ENCODE measurements around the gene GP1BA.

Gene GP1BA

DNA sequence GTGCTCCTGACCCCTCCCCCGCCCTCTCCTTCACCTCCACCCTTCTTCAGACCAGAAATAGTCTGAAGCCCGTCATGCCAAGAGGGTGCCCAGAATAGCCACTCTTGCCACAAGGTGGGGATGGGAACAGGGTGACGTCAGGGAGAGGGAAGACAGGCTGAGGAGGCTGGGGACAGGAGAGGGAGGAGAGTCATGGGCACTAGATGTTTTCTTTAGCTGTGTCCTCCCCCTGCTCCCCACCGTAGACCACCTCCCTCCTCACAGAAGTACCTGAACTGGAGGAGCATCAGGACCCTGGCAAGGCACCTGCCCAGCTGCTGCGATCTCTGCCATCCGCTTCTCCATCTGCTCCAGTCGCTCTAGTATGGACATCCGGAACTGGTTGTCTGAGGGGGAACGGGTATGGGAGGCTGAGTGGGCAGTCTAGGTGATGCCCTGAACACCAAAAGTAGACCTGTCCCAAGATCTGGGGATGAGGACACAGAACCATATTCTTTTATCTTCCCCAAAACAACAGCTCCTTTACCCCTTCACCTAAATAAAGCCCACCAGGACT is 42.1 kb downstream of the GP1BA start:
- no peak for DNase-seq (ENCODE audit: low read depth)

DNA sequence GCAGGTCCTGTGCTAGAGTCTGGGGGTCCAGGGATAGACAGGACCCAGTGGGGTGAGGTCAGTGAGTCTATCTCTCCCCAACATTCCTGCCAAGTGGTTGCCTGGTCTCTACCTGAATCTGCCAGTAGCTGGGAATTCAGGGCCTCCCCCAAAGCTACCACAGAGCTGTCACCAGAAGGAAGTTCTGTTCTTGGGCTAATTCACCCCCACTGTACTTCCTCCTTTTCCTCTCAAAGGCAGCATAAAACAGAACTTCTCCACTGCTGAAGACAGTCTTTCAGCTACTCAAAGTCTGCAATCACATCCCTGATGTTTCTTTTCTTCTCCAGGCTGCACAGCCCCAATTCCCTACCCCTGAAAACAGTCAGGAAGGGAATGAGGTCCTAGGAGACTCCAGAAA is 46.6 kb downstream of the GP1BA start:
- DNase-seq (ENCODE audit: low read depth): no peak

DNA sequence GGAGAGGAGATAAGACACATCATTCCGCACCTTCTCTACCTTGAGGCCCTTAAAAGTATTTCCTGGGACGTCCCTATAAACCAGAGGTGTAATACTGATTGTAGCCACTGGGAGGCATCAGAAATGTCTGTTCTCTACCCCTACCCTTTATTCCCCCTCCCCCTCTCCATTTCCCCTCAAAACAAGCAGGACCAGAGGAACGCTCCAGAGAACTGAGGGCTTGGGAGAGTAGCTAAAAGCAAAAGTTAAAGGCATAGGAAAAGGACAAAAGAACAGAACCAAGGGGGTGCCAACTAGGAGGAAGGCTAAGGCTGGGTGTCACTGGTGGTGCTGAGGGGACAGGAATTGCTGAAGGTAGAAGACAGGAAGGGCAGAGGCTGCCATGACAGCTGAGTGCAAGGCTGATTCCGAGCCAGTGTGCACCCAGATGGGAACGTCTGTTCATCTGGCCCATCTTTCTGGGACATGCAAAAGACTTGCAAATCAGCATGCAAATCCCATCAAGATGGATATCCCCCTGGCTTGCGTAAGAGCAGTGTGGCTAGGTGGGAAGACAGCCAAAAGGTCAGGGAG is 48.7 kb downstream of the GP1BA start:
- DNase-seq (ENCODE audit: low read depth): no peak

DNA sequence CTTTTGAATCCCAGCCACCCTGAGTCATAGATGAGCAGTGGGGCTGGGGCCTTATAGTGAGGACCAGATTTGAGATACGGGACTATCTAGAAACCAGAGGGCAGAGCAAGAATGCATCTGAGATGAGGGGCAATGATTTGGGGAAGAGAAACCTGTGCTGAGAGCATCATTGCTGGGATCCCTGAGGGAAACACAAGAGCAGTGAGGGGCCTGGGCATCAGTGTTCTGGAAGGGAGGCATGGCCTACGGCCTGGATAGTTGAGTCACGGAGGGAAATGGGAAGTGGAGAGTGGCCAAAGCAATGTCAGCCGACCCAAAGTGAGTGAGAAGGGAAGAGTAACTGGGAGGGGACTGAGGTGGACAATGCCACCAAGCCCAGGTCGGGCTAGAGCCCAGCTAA is 50.2 kb downstream of the GP1BA start:
- DNase-seq (ENCODE audit: low read depth): no peak
